GM11168 (cell line): ENCODE results near the gene ARHGAP8.
"Not testable (repeated sequence)": the region's sequence is repeated elsewhere in the genome, so short reads cannot be mapped to it uniquely, and the experiment has no call there.

Source experiments
- in situ Hi-C: fragments of 300-500 bp; cut with MboI; formaldehyde crosslinking; loops from one replicate; pipeline ENCODE4 v1.12.0; 2022; ENCODE audit warnings: low sequenced_read_pairs; ENCODE audit not compliant: unreplicated experiment

The ARHGAP8 gene

DNA sequence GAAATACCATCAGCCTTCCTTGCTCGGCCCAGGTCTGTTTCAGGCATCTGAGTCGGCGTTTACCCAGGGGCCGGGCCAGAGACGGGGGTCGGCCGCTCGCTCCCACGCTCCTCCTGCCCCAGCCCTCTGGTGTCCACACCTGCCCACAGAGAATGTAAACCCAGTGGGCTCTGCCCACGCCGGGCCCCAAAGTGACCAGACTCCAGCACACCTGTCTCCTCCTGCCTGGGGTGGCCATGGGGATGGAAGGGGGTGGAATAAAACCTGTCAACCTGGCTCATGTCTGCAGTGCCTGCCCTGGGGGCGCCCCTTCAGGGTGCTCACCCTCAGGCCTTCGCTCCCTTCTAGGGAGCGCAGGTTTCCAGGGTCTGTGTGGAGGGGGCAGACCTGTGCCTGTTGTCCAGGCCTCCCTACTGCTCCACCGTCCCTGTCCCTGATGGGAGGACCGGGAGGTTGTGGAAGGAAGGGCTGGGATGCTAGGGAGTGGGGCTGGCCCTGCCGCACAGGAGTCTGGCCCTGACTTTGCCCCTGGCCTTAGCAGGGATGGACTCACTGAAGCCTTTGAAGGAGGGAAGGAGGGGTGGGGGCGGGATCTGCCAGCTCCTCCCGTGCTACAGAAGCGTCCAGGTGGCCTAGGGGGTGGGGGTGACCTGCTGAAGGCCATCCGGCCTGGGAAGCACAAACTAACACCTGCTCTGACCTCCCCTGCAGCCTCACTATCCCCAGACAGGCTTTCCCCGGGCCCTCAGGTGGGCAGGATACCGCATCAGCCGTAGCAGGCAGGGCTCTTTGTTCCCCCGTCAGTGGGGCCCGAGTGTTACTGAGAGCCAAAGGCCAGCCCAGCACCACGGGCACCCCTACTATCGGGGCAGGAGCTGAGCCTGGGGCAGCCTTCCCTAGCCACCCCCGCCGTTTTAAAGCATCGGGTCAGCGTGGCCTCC lies 14.7 kb upstream of the ARHGAP8 start:
- in situ Hi-C loops: no loop called here

DNA sequence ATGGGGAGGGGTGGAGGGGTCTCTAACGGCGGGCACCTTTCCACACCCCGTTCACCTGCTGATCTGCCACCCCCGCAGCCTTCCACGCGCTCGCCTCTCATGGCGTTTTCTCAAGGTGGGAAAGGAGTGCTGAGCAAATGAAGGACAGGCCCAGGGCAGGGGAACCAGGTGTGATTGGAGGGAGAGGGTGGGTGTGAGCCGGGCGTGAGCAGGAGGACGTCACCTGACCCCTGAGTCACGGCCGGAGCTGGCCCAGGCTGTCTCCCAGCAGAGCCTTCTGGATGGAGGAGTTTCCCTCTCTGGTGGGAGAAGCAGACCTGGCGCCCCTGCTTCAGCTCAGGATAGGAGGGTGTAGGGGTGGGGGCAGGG lies 14.0 kb upstream of the ARHGAP8 start:
- in situ Hi-C loops: no loop called here

DNA sequence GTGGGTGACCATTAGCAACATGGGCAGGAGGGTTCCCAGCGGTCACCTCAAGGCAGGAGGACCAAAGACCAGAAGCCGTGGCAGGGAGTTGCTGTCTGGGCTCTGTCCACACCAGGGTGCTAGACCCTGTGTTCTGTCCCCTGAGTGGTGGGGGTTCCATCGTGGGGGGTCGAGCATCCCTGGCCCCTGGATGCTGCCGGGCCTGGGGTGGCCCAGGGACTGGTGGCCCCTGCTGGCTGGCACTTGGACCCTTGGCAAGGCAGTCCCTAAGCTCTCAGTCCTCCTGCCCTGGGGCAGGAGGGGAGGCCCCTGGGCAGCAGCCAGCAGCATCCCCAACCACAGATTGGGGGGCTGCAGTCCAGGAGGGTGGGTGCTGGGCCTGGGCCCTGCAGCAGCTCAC lies 13.4 kb upstream of the ARHGAP8 start:
- in situ Hi-C loops: no loop called here

DNA sequence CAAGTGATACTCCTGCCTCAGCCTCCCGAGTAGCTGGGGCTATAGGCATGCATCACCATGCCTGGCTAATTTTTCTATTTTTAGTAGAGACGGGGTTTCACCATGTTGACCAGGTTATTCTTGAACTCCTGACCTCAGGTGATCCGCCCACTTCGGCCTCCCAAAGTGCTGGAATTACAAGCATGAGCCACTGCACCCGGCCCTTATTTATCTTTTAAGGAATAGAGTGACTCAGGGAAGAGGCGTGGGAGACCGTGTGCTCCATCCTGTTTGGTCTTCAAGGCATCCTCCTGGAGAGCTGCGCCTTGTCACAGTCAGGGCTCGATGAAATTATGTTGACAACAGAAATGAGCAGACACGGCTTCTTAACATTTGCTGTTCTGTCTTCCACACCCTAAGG lies 12.7 kb upstream of the ARHGAP8 start:
- in situ Hi-C loops: not testable (repeated sequence)

DNA sequence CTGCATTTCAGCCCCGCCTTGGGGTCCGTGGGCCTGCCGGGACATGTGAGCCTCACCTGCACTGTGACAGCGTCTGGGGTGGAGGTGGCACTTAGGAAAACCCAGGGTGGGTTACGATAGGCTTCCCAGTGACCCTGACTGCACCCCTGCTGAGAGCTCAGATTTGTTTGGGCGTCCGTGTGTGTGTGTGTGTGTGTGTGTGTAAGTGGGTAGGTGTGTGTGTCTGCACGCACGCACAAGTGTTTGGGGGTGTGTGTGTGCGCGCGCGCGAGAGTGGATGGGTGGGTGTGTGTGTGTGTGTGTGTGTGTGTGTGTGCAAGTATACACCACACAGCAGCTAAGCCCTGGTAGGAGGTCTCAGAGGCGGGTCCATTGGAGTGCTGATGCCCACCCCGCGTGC lies 12.1 kb upstream of the ARHGAP8 start:
- in situ Hi-C loops: no loop called here

DNA sequence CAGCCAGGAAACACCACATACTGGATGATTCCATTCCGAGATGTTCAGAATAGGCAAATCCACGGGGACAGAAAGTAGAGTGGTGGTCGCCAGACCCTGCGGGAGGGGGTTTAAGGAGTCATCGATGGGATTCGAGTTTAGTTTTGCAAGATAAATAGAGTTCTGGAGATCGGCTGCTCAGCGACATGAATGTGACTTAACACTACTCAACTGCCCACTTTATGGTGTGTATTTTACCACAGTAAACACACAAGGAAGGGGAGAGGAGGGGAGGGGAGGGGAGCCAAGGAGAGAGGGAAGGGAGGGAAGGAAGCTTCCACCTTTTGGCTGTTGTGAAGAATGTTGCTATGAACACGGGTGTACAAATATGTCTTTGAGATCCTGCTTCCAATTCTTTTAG lies 10.4 kb upstream of the ARHGAP8 start:
- in situ Hi-C loops: no loop called here

DNA sequence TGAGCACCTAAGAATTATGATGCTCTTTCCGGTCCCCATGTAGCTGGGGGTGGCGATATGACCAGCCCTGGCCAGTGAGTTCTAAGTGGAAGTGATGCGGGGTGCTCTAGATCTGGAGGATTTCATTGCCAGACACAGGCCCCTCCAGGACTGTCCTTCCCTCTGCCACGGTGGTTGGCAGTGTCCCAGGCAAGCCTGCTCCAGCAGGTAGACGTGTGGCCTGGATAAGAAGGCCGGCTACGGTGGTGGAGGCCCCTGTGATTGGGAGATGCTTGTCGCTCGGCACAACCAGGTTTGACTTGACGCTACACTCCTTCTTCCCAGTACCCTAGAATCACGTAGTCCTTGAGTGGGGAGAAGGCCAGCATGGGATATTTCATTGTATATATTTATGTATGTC lies 9.1 kb upstream of the ARHGAP8 start:
- in situ Hi-C loops: no loop called here

DNA sequence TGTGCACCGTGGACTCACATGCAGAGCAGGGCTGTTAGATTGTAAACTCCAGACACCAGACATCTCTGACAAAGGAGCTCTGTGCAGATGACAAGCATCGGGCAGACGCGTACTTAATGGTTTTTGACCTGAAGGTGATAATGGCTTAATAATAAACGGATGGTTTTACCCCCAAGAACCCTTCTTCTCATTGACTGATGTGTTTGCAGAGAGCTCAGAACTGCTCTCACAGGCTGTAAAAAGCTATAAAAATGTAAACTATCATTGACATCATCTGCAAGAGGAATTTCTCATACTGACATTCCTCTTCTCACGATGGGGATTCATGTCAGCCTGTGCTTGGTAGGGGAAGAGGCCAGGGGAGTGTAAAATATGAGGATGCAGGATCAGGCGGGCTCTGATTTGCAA lies 8.6 kb upstream of the ARHGAP8 start:
- in situ Hi-C loops: no loop called here

DNA sequence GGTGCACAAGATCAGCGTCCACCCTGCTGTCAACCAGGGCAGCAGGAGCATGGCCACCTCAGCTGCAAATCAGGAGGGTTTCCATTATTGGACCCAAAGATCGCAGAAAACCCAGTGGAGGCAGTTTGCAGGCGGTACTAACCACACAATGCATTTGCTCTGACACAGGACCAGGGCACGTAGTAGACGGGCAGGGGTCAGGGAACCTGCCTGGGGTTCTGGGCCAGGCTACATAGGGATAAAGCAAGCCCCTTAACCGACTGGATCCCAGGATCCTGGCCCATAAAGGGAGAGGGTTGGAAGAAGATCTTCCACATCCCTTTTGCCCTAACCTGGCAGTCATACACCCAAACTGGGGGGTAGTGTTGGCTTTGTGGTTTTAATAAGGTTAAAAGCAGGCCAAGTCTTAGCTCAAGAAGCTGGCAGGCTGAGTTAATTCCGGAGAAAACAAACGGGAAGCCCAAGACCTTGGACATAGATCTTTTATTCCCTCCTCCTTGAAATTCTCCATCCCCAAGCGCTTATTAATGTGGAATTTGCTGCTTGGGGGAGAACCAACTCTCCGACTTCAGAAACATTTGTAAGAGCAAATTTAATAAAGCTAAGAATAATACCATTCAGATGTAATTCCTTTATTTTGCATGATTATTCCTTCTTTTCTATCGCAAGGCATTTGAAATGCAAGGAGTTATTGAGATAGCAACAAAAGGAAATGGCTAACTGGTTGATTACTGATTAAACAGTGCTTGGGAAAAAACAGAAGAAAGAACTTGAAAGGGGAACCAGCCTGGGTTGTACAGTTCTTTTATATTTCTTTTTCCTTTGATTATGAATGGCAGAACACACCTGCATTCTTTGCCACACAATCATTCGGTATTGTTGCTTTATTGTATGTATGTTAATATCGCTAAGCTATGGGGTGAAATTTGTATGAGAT lies 6.3 kb upstream of the ARHGAP8 start:
- in situ Hi-C loops: no loop called here

DNA sequence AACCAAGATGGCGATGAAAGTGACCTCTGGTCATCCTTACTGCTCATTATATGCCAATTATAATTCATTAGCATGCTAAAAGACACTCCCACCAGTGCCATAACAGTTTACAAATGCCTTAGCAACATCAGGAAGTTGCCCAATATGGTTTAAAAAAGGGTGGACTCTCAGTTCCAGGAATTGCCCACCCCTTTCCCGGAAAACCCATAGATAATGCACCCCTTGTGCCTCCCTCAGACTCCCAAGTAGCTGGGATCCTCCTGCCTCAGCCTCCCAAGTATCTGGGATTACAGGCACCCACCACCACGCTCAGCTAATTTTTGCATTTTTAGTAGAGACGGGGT lies 4.6 kb upstream of the ARHGAP8 start:
- in situ Hi-C loops: not testable (repeated sequence)

DNA sequence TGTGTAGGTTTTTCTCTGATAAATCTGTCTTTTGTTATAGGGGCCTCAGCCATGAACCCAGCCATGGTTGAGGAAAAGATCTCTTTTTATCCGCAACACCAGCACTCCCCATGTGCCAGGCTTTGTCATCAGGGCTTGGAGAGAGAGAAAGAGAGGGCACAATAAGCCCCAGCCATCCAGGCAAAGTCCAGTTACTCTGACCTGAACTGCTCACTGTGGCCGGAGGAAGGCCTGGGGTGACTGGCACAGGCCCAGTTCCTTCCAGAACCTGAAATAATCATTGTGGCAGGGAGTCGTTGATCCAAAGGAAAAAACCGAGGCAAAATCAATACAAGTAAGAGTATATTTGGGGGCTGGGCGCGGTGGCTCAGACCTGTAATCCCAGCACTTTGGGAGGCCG lies 3.9 kb upstream of the ARHGAP8 start:
- in situ Hi-C loops: no loop called here

DNA sequence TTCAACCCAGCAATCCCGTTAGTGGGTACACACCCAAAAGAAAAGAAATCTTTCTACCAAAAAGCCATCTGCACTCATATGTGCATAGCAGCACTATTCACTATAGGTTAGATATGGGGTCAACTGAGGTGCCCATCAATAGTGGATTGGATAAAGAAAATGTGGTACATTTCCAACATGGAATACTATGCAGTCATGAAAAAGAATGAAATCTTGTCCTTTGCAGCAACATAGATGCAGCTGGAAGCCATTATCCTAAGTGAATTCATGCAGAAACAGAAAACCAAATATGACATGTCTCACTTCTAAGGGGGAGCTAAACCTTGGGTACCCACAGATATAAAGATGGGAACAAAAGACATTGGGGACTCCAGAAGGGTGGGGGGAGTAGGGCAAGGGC lies 1.9 kb upstream of the ARHGAP8 start:
- in situ Hi-C loops: no loop called here

DNA sequence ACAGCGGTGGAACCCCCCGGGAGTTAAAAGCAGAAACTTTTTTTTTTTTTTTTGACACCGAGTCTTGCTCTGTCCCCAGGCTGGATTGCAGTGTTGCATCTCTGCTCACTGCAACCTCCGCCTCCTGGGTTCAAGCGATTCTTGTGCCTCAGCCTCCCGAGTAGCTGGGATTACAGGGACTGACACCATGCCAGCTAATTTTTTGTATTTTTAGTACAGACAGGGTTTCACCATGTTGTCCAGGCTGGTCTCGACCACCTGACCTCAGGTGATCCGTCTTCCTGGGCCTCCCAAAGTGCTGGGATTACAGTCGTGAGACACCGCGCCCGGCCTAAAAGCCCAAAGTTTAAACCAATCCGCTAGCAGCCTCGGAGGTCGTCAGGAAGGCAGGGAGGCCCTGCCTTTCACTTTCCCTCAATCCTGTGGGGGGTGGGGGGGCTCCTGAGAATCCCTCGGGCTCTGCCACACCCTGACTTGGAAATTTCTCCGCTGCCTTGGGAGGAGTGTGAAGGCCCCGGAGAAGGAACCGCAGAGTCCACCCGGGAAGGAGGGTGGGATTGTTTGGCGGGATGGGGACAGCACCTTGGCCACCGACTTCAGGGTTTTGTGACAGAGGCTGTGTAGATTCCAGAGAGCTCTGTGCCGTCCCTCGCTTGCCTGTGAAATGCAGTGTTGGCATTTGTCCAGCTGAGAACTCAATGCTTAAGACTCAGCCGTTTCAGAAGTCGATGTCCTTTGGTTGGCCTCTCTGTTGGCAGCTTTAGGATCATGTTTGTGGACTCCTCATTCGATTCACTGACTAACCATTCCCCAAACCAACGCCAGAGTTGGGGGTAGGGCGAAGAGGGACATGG lies 1.0 kb downstream of the ARHGAP8 start:
- in situ Hi-C loops: no loop called here

DNA sequence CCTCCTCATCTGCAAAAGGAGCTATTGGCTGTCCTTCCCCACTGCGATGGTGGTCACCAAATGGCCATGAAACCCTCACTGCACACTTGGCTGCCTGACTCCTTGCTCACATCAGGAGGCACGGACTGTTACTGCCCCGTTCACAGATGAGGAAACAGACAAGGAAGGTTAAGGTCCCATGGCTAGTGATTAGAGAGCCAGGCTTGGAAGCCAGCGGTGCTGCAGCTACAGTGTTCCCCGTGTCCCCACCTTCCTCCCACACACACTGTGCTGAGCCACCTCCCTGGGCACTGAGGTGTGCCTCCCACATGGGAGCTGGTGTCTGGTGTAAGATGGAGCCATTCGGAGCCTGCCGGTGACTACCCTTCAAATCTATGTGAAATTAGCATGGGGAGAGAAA lies 2.6 kb downstream of the ARHGAP8 start:
- in situ Hi-C loops: no loop called here

DNA sequence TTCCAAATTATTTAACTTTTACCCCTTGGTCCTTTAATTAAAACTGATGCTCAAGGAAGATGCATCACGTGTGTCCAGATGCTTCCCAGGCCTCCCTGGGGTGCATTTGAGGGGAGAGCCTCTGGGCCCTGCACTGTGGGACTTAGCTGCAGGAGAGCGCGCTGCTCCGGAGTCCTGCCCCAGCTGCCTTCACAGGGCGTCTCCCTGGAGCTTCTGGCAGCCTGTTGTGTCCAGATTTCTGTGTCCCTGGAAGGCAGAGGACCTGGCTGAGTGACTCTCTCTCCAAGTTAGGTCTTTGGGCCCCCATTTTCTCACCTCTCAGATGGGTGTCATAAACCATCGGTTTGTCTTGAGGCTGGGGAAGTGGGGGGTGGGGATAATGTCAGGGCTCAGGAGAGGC lies 3.0 kb downstream of the ARHGAP8 start:
- in situ Hi-C loops: no loop called here

DNA sequence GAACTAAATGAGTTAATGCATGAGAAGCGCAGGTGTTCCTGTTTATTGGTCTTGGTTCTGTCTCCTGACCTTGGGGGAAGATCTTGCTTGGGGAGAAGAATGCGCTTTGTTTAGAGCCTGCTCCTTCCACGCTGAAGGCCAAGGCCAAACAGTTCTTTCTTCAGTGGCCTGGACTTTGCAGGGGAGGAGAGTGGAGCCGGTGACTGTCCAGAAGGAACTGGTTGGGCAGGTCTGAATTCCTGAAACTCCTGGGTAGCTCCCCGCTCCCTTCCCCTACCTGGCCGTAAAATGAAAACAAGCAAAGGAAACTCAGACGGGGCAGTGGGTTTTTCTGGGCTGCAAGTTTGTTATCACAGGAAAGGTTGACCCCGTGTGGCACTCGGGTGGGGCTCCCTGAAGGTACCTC lies 3.6 kb downstream of the ARHGAP8 start:
- in situ Hi-C loops: no loop called here

DNA sequence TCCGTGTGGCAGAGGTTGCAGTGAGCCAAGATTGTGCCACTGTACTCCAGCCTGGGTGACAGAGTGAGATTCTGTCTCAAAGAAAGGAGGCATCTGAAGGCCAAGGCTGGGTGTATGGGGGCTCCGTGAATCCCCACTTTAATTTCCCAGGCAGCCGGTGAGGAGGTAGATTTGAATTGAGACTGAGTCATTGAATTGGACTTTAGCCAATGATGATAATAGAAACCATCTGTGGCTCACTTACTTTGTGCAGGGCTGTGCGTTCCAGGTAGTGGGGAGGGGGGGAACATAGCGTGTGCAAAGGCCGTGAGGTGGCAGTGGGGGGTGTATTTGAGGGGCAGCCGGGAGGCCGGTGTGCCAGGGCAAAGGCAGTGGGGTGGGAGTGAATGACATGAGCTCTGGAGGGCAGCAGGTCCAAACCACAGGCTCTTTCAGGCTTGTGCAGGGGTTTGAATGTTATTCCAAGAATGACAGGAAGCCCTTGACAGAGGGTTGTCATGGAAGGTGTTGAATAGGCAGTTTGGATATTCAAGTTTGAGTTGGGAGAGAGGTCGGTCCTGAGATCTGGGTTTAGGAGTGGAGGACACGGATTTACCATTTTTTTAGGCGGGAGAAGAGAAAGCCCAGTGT lies 6.1 kb downstream of the ARHGAP8 start:
- in situ Hi-C loops: no loop called here

DNA sequence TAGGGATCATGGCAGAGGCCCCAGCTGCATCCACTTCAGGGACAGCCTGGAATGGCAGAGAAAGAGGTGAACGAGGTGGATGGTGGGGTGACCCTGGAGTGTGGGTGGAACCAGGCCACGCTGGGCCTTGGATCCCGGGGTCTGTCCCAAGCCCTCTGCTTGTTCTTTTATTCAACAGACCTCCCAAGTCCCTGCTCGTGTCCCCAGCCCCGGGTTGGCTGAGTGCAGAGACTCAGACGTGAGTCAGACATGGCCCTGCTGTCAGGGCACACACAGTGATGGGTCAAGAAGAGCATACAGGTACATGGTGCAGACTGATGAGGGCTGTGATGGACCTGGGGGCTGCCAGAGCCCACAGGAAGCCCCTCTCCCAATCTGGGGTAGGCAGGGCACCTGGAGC lies 6.6 kb downstream of the ARHGAP8 start:
- in situ Hi-C loops: no loop called here

DNA sequence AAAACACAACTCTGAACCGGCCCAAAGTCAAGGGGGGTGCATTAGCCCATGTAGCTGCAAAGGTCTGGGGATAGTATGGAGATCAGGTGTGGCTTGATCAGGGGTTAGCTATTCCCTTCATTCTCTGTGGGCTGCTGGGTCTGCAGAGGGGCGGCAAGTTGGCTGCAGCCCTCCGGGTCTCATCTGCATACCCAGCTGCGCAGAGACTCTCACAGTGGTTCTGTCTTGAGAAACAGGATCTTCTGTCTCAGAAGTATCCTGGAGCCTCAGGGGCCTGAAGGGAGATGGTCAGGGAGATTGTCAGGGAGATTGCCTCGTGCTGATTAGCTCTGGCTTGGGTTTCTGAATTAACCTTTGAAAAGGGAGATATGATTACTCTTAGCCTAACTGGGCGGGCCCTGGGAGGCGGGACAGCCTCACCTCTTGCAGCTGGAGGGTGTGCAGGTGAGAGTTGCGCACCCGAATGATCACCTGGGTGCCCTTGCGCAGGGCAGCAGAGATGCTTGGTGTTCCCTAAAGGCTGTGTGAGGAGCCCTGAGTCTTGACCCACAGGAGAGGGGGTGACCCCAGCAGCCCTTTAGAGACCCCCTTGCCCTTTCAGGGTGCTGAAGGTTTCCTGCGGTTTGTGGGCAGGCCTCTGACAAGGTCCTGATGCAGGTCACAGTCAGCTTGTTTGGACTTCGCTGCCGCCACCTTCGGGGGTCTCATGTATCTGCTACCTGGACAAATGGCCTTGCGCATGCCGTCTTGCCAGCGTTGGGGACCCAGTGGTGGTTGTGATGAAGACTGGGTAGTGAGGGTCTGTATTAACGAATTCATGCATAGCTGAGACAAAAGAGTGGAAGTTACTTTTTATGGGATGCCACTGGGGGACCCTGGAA lies 7.3 kb downstream of the ARHGAP8 start:
- in situ Hi-C loops: no loop called here
